ENCODE measurements around the gene C1orf21.

Gene C1orf21

DNA sequence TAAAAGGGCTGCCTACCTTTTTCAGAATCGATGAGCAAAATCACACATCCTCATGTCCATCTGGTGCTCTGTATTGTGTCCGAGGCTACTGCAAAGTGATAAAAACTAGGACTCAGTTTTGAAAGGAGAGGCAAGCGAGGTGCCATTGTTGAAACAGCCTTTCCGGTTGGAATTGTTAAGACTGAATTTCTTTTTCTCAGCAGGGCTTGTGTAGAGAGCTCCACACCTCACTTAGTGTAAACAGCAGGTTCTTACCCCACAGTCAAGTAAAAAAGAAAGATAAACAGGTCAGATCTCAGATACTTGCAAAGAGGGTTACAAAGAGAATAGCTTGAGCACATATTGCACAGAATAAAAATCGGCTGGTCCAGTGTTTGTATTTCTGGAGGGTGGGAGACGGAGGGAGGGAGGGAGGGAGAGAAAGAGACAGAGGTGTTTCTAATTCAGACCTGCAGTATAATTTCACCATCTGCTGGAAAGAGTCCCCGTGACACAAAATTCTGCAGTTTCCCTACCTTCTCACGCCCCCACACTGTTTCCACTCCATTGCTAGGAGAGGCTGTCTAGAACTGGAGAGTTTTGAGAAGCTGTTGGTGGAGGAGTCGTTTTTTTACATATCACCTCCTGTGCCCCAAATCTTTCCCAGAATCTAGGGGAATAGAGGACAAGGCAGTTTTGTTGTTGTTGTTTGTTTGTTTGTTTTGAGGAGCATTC lies 285.3 kb downstream of the C1orf21 start:
- no peak for DNase-seq

DNA sequence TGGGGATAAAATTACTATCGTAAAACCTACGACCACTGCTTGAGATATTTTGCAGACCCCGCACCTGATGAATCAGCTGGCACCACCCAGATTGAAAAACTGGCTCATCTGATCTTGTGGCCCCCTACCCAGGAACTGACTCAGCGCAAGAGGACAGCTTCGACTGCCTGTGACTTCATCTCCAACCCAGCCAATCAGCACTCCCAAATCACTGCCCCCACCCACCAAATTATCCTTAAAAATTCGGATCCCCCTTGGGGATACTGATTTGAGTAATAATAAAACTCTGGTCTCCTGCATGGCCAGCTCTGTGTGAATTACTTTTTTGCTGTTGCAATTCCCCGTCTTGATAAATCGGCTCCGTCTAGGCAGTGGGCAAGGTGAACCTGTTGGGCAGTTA lies 286.5 kb downstream of the C1orf21 start:
- DNase-seq, result no peak

DNA sequence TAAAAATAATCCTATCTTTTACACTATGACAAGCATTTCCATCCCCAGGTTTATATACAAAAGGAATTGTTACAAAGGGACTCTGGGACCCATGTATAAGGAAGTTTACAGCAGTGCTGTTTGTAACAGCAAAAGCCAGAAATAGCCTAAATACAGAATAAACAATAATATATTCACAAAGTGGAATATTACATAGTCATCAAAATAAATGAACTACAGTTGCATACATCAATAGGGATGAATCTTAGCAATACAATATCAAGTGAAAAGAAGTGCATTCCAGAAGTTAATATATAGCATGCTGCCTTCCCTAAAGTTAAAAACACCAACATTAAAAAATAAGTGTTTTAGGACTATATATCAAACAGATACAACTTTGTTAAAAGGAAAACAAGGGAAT lies 290.5 kb downstream of the C1orf21 start:
- no peak for DNase-seq
